Uterus (tissue), 2 donors: ENCODE results near the gene ST3GAL5.
"Not testable (repeated sequence)": the region's sequence is repeated elsewhere in the genome, so short reads cannot be mapped to it uniquely, and the experiment has no call there.

Experiments used
- CTCF ChIP-seq, 4 experiments: fragments of 200-600 bp in 2 of 4; fragments of 450-650 bp in 2 of 4; sonication (generic) in 2 of 4; IDR thresholded peaks; one replicate each; pipeline ENCODE4 v1.5.1; 2016 to 2019; ENCODE audit warnings: antibody characterized with exemption in 4 of 4, mild to moderate bottlenecking in 2 of 4, moderate library complexity in 1 of 4
- POLR2A ChIP-seq, 2 donors: fragments of 450-650 bp; IDR thresholded peaks; one replicate each; pipeline ENCODE4 v1.6.1; 2016; ENCODE audit warnings: antibody characterized with exemption in 2 of 2, mild to moderate bottlenecking in 1 of 2, moderate library complexity in 1 of 2

- not testable (repeated sequence) for TF ChIP-seq CTCF, POLR2A (IDR thresholded peaks at IDR 0.05)
Observed at GRCh38 chr2:85881781-85882180, 7.0 kb downstream of the ST3GAL5 start.
